Stimulated activated CD8-positive, alpha-beta memory T cell treated with anti-CD3 and anti-CD28 coated beads, Interleukin-7, amount 100 ng/mL, for 1 hour (primary cell): Measurements from ENCODE around the gene ETFB.

Source experiments
- DNase-seq, 2 donors: peaks; one replicate each; pipeline ENCODE4 v3.0.0-alpha.2; 2020; ENCODE audit warnings: low read depth in 2 of 2

Gene ETFB

DNA sequence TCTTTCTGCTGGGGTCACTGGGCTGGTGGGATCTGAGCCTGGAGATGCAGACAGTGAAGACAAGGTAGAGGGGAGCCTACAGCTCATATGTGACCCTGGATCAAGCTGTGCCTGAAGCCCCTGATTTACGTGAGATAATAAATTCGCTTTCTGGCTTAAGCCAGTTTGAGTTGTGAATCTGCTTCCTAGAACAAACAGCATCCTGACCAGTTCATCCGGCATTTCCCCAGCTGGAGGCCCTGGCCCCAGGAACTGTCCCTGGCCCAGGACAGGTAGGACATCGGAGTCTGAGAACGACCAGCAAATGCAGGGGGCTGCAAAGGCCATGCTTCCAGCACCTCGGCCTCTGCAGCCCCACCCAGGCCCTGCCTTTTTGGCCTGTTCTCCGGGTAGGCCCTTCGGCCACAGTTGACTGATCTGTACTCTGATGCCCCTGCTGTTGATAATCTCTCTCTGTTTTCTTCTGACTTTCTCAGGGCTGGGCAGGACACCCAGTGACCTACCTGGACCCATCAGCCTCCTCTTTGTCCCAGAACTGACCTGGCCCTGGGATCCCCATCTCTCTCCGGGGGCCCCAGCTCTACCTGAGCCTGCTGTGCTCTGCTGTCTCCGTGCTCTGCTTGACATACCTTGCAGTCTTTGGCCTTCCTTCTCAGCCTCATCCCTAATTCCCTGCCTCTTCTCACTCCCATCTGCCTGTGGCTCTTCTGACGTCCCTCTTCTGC is 14.8 kb downstream of the ETFB start:
- DNase-seq, result no peak

GRCh38 chr19:51347209-51347928 is 18.8 kb downstream of the ETFB start:
- no peak for DNase-seq

DNA sequence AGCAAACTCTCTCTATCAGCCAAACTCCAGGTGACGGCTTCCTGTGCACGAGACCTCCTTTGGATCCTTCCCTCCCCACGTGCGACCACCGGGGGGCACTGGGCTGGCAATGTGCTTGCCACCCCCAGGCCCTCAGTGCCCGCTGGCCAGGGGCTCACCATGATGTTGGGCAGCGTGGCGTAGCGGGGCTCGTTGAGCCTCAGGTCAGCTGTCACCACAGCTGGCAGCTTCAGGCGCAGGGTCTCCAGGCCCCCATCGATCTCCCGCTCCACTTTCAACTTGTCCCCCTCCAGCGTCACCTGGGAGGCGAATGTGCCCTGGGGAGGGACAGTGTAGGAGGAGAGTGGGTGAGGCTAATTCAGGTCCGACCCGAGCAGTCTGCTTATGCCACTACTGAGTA is 19.4 kb downstream of the ETFB start:
- DNase-seq, result no peak

DNA sequence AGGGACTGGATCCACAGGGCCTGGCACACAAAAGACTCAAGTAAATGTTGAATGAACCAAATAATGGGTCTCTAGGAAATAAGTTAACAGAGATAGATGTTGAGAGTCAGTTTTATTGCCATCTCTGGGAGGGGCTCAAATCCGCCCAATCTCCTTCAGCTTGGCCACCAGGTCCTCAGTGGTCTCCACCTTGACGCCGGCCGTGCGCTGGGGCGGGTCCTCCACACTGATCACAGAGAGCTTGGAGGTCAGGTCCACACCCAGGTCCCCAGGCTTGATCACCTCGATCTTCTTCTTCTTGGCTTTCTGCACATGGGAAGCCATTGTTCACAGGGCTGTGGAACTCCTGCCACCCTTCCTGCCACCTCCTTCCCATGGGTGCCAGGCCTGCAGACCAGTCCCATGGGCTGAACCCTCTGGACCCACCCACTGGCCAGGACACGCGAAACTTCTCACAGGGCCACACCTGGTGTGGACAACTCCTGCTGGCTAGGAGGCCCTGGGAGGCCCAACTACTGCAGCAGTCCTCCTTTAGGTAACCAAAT is 21.0 kb downstream of the ETFB start:
- DNase-seq, result no peak

- no peak for DNase-seq
Observed at GRCh38 chr19:51342631-51343569, 23.3 kb downstream of the ETFB start.

GRCh38 chr19:51341976-51342580 is 24.1 kb downstream of the ETFB start, which contains the start of gene VSIG10L:
Gene VSIG10L (minus strand): TSS chr19:51342139. CDS start chr19:51342124, 15 bp downstream.
- DNase-seq, result no peak

GRCh38 chr19:51341066-51341465 is 25.1 kb downstream of the ETFB start:
- DNase-seq, result no peak

- DNase-seq, result peak; percentile 69 to 80
Observed at GRCh38 chr19:51339687-51340656, 26.2 kb downstream of the ETFB start.

DNA sequence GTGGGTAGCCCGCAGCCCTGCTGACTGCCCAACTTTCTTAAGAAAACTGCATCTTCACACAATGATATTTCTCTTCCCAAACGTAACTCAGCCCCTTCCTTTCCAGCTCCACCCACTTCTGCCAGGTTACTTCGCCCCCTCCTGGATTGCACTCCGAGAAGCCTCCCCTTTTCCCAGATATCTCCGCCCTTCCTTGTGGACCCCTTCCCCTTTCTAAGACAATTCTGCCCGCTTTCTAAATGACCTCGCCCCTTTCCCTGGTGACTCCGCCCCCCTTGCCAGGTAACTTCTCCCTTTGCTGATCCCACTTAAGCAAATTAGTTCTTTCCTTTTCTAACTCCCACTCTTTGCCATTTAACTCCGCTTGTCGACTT is 26.9 kb downstream of the ETFB start:
- DNase-seq, result no peak

DNA sequence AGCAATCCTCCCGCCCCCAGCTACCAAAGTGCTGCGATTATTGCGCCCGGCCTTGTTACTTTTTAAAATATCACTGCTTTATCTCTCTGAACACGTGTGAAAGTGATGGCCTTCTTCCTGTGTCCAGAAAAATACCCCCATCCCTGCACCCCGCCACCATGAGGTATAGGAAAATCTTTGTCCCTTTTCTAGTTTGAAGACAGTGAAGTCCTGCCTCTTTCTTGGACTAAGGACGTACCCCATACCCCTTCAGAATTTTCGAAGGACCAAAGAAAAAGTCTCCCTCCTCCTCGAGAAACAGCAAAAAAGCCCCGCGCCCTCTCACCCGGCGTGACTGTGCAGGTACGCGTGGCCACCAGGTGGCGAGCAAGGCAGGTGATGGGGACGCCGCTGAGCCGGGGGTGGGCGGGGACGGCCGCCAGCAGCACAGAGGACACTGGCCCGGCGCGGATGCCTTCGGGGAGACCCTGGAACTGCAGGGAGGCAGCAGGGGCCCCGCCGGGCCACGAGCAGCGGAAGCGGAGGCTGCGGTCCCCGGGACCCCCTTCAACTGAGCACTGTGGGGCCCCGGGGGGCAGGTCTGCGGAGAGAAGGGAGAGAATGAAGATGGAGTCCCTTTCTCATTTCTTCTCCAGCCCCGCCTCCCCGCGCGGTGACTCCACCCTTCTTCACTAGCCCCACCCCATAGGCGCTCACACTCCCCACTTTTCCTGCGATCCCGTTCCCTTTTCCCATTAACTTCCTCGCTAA is 27.4 kb downstream of the ETFB start:
- peak; percentile 64 to 74 for DNase-seq

- DNase-seq, result no peak
Observed at GRCh38 chr19:51337861-51338562, 28.2 kb downstream of the ETFB start.

- DNase-seq, result no peak
Observed at GRCh38 chr19:51337141-51337860, 28.9 kb downstream of the ETFB start.

DNA sequence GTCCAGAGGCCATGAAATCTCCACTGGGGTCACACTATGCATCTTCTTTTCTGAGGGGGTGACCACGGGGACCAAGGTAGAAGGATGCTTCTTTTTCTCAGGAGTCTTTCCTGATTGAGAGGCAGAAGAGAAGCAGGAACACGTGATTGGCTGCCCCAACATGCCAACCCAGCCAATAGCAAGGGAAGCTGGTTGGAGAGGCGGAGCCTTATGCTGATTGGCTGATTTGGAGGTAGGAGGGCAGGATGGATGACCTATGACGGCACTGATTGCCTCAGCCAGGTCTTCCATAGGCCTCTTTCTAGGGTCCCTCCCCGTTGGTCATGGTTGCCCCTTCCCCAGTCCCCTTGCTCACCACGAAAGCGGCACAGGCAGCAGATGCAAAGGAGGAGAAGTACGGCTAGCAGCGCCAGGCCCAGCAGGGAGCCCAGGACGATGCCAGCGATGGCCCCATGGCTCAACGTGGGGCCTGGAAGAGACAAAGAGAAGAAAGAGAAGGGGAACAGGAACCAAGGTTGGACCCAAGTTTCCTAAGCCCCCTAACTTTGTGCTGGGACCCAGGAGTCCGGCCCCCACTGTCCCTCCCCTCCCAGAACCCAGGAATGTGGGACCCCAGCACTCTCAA is 32.2 kb downstream of the ETFB start:
- no peak for DNase-seq

DNA sequence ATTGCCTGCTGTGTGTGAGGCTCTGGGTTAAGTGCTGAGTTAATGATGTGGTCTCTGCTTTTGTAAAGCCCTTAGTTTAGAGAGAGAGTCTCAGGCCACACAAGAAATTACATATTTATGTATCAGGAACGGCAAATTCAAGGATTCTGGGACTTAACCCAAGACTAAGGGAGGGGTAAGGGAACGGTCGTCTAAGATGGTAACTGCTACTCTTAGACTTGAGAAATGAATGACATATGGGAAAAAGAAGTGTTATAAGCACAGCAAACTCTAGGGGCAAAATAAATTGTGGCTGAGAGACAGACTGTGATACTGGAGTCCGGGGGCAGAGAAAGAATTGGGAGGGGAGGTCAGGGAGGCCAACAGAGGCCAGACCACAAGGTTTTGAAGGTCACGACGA is 34.5 kb downstream of the ETFB start:
- no peak for DNase-seq

DNA sequence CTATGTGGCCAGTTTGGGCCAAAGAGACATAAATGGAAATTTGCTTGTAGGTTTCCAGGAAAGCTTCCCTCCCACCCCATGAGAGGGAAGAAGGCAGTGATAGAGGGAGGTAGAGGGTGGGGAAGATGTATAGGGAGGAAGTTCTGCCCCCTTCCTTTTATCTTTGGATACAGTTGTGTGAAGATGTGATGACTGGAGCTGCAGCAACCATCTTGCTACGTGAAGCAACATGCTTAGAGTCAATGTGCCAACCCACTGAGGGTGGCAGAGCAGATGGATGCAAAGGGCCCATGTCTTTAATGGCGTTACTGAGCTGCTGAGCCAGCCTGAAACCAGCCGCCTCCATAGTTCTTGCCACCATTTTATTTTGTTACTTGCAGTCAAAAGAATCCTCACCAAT is 35.0 kb downstream of the ETFB start:
- no peak for DNase-seq

DNA sequence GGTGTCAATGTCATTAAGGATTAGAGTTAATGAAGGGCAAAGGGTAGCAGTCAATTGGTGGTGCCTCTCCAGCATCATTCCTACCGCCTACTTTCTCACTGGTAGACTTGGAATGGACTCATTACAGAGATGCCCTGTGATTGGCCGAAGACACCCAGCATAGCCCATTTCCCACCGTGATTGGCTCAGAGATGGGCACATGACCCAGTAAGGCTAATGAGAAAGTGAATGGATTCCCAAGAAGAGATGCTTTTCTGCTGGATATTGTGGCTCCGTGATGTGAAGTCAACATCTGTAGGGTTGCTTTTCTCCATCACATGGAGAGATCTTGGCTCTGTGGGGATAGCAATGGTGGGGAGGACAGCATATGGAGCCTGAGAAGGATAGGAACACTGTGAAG is 35.8 kb downstream of the ETFB start:
- no peak for DNase-seq

DNA sequence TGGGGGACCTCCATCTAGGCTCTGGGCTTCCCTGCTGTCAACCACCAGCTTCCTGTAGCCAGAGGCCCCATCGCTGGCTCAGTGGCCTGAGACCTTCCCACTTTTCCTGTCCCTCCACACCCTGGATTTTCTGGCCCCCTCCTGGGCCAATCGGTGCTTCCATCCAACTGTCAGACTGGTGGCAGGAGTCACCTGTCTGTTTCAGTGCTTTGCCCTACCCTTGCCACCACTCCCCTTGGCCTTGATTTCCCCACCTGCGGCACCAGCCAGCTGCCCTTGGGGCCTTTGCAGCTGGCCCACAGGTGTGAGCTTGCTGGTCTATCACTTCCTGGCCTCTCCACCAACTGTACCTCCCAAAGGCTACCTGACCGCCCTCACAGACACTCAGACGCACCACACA is 36.8 kb downstream of the ETFB start:
- no peak for DNase-seq
